ENCODE data around the gene IQGAP3. TPM values are rescaled to one million over a fixed set of nuclear protein-coding genes. Genes with fewer than 3 reads are reported as not detected.
A peak's percentile ranks its signal among the peaks of the same experiment; 100 is the strongest.
"Not testable (repeated sequence)": the region's sequence is repeated elsewhere in the genome, so short reads cannot be mapped to it uniquely, and the experiment has no call there.

Gene IQGAP3
- total and polyA plus RNA-seq, 7 donors, result 0.55 to 11.2 (median 0.76) TPM; not detected in 1

GRCh38 chr1:156559086-156559796, 13.1 kb downstream of the IQGAP3 start:
- H3K27me3 ChIP-seq, result no peaks in the 10 kb centered on the region
- H3K4me3 ChIP-seq, result no peak overlapping the region
- H3K4me1 ChIP-seq, result peaks cover 0 to 3% (median under 1%) of the 10 kb centered on the region in 4 donors
- intact Hi-C loops (cut with DNase I), result no loop called here
- WGBS, 2 donors, result 87 to 91% methylated on average over 7 of the region's 8 CpGs
- H3K9me3 ChIP-seq, result no peaks in the 10 kb centered on the region
- TF ChIP-seq CTCF (IDR thresholded peaks at IDR 0.05) (no peak), POLR2AphosphoS5 (IDR thresholded peaks at IDR 0.05) (no peak), POLR2A (IDR thresholded peaks at IDR 0.05) (no peak), EP300 (IDR thresholded peaks at IDR 0.05) (no peak)
- DNase-seq, result peak; percentile 26
- H3K36me3 ChIP-seq, result no peaks in the 10 kb centered on the region
- H3K27ac ChIP-seq, result no peak overlapping the region

- intact Hi-C loops (cut with DNase I), result no loop called here
- TF ChIP-seq CTCF (IDR thresholded peaks at IDR 0.05) (no peak), POLR2AphosphoS5 (IDR thresholded peaks at IDR 0.05) (no peak), POLR2A (IDR thresholded peaks at IDR 0.05) (no peak), EP300 (IDR thresholded peaks at IDR 0.05) (no peak)
- no peak overlapping the region for H3K27ac ChIP-seq
- H3K27me3 ChIP-seq, result no peaks in the 10 kb centered on the region
- H3K4me1 ChIP-seq, result peaks cover 0 to 10% (median 5%) of the 10 kb centered on the region in 4 donors
- no peak overlapping the region for H3K4me3 ChIP-seq
- peak; percentile 61 for DNase-seq
- 80 to 84% methylated on average over 9 of the region's 9 CpGs for WGBS, 2 donors
- no peaks in the 10 kb centered on the region for H3K9me3 ChIP-seq
- H3K36me3 ChIP-seq, result no peaks in the 10 kb centered on the region
Measured at GRCh38 chr1:156556354-156556753, 16.0 kb downstream of the IQGAP3 start.

GRCh38 chr1:156555715-156556114, 16.6 kb downstream of the IQGAP3 start:
- no peak overlapping the region for H3K4me3 ChIP-seq
- DNase-seq, result no peak
- intact Hi-C loops (cut with DNase I), result no loop called here
- H3K36me3 ChIP-seq, result no peaks in the 10 kb centered on the region
- no peaks in the 10 kb centered on the region for H3K27me3 ChIP-seq
- no peak for TF ChIP-seq POLR2A (IDR thresholded peaks at IDR 0.05)
- no peak for TF ChIP-seq CTCF (IDR thresholded peaks at IDR 0.05)
- no peak for TF ChIP-seq POLR2AphosphoS5 (IDR thresholded peaks at IDR 0.05)
- no peak for TF ChIP-seq EP300 (IDR thresholded peaks at IDR 0.05)
- H3K9me3 ChIP-seq, result no peaks in the 10 kb centered on the region
- H3K27ac ChIP-seq, result no peak overlapping the region
- H3K4me1 ChIP-seq, result peaks cover 0 to 10% (median 5%) of the 10 kb centered on the region in 4 donors
- 49 to 87% methylated on average over 2 of the region's 2 CpGs for WGBS, 2 donors

- Histone ChIP-seq H3K9me3 (no peaks in the 10 kb centered on the region), H3K4me3 (no peak overlapping the region), H3K4me1 (peaks cover 0 to 10% (median 5%) of the 10 kb centered on the region in 4 donors), H3K27ac (no peak overlapping the region), H3K27me3 (no peaks in the 10 kb centered on the region), H3K36me3 (no peaks in the 10 kb centered on the region)
- intact Hi-C loops (cut with DNase I), result no loop called here
- WGBS, 2 donors, result 75 to 84% methylated on average over 8 of the region's 8 CpGs
- DNase-seq, result peak; percentile 26
- TF ChIP-seq EP300 (IDR thresholded peaks at IDR 0.05) (no peak), POLR2AphosphoS5 (IDR thresholded peaks at IDR 0.05) (no peak), POLR2A (IDR thresholded peaks at IDR 0.05) (no peak)
Measured at GRCh38 chr1:156554971-156555370, 17.4 kb downstream of the IQGAP3 start.

GRCh38 chr1:156553860-156554485, 18.4 kb downstream of the IQGAP3 start:
- Histone ChIP-seq H3K27ac (peak overlapping the region in 3 of 4 donors; percentile 39 to 60 (median 48)), H3K4me3 (no peak overlapping the region)

GRCh38 chr1:156552937-156553336, 19.4 kb downstream of the IQGAP3 start:
- H3K9me3 ChIP-seq; intact Hi-C loops (cut with DNase I); H3K27me3 ChIP-seq; H3K4me3 ChIP-seq; H3K36me3 ChIP-seq: not testable (repeated sequence)
- peak; percentile 65 for DNase-seq
- Histone ChIP-seq H3K4me1 (peaks cover 0 to 10% (median 5%) of the 10 kb centered on the region in 4 donors), H3K27ac (peak overlapping the region in 2 of 4 donors; percentile 48 to 60)
- WGBS, 2 donors, result 61 to 86% methylated on average over 4 of the region's 4 CpGs

More at GRCh38 chr1:156553860-156554485, 18.4 kb downstream of the IQGAP3 start:
- no peaks in the 10 kb centered on the region for H3K9me3 ChIP-seq
- TF ChIP-seq POLR2AphosphoS5 (IDR thresholded peaks at IDR 0.05), result peak in 3 of 4 donors; percentile 13 to 62 (median 34)
- peak in 1 of 4 donors; percentile 20 for TF ChIP-seq EP300 (IDR thresholded peaks at IDR 0.05)
- no peak for TF ChIP-seq CTCF (IDR thresholded peaks at IDR 0.05)
- no peak for TF ChIP-seq POLR2A (IDR thresholded peaks at IDR 0.05)
- peaks cover 0 to 10% (median 5%) of the 10 kb centered on the region in 4 donors for H3K4me1 ChIP-seq
- peak; percentile 79 for DNase-seq
- H3K36me3 ChIP-seq, result no peaks in the 10 kb centered on the region
- no peaks in the 10 kb centered on the region for H3K27me3 ChIP-seq
- intact Hi-C loops (cut with DNase I), result no loop called here
- 89 to 94% methylated on average over 6 of the region's 6 CpGs for WGBS, 2 donors

Data from sigmoid colon (tissue), 7 donors.